Omental fat pad (tissue), 4 donors: Measurements from ENCODE around the gene GINS1. TPM values are rescaled to one million over a fixed set of nuclear protein-coding genes. Genes with fewer than 3 reads are reported as not detected.
A peak's percentile ranks its signal among the peaks of the same experiment; 100 is the strongest.

ENCODE experiments used
- ATAC-seq: fragments of 150-250 bp; one replicate; pipeline ENCODE4 v1.9.1; 2016; ENCODE audit warnings: mild to moderate bottlenecking, moderate library complexity; ENCODE audit not compliant: low FRiP score
- DNase-seq: peaks from one replicate; pipeline ENCODE4 v3.0.0-alpha.2; 2019; ENCODE audit warnings: low spot score
- total RNA-seq, 4 donors: library from RNA; depleted of rRNA; stranded (reverse); fragments of >200 nt; gene quantifications; one replicate each; pipeline ENCODE4 v1.1.0, GENCODE V29; 2016
- TF ChIP-seq, protein P1 (sequence below), 3 donors: fragments of 450-650 bp; IDR thresholded peaks; one replicate each; pipeline ENCODE4 v1.5.1; 2016 to 2017; ENCODE audit warnings: antibody characterized with exemption in 3 of 3, mild to moderate bottlenecking in 3 of 3, moderate library complexity in 2 of 3

Gene GINS1
- total RNA-seq: 1 to 10 TPM in 1 of 4 donors, under 1 TPM in 3; 0.13 to 1.1 (median 0.58) TPM

DNA sequence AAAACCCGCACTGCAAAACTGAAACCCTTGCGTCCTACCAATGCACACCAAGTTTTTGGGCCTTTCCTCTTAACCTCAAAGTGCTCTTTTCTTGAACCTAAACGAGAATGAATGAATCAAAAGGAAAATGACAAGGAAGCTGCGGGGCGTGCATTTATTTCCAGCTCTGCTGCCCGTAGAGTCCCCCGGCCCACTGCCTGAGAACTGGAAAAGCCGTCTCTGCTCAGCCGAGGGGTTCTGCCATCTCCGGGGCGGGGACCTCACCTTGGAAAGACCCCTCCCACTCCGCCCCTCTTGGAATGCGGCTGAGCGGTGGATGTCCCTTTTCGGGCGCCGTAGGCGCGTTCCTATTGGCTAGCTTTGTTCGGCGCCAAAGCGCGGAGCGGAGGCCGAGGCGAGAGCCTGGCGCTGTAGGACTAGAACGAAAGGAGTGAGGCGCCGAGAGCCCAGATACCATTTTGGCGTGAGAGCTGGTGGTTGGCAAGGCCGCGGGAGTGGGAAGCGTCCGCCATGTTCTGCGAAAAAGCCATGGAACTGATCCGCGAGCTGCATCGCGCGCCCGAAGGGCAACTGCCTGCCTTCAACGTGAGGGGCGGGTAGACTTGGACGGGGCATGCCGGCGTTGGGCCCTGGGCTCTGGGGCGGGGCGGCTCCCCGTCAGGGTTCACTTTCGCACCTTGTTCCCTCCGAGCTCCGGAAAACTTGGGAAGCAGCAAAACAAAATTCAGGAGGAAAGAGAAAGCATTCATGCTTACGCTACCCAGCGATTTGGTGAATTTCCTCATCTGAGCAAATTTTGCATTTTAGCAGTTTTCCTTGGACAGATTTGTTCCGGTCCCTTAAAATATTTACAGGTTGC lies at the start of gene GINS1:
Gene GINS1 (plus strand): TSS at position 363 of the 859 bp plus-strand sequence. CDS start 148 bp downstream, at position 511.
- TF ChIP-seq, protein P1, sequence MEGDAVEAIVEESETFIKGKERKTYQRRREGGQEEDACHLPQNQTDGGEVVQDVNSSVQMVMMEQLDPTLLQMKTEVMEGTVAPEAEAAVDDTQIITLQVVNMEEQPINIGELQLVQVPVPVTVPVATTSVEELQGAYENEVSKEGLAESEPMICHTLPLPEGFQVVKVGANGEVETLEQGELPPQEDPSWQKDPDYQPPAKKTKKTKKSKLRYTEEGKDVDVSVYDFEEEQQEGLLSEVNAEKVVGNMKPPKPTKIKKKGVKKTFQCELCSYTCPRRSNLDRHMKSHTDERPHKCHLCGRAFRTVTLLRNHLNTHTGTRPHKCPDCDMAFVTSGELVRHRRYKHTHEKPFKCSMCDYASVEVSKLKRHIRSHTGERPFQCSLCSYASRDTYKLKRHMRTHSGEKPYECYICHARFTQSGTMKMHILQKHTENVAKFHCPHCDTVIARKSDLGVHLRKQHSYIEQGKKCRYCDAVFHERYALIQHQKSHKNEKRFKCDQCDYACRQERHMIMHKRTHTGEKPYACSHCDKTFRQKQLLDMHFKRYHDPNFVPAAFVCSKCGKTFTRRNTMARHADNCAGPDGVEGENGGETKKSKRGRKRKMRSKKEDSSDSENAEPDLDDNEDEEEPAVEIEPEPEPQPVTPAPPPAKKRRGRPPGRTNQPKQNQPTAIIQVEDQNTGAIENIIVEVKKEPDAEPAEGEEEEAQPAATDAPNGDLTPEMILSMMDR (IDR thresholded peaks at IDR 0.05): no peak
- peak; percentile 96 for ATAC-seq
- DNase-seq: peak; percentile 38

DNA sequence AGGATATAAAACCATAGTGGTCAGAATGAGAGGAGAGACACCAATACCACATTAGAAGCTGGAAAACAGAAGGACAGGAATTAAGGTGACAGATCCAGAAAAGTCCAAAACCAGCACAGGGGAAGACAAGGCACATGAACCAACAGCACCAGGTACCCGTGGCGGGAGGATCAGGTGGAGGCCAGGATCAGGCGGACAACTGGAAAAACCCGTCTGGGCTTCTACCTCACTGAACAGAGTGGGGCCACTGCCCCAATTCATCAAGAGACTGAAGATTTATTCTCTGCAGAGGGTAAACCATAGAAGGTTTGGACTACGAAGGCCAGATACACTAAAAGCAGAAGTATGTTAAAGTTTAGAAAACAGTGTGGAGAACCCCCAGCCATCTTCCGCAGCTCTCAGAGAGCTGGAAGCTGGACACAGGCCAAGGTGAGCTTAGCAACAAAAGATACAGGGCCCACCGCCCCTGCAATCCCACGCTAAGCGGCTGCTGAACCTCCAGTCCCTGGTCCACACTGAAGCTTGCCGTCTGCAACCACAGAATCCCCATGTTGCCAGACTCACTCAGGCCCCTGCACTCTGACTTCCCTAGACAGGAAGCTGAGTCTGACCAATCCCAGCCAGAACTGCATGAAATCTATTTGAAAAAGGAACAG lies 46.7 kb upstream of the GINS1 start:
- ATAC-seq (no peak), DNase-seq (no peak)
- TF ChIP-seq, protein P1 (IDR thresholded peaks at IDR 0.05): no peak

DNA sequence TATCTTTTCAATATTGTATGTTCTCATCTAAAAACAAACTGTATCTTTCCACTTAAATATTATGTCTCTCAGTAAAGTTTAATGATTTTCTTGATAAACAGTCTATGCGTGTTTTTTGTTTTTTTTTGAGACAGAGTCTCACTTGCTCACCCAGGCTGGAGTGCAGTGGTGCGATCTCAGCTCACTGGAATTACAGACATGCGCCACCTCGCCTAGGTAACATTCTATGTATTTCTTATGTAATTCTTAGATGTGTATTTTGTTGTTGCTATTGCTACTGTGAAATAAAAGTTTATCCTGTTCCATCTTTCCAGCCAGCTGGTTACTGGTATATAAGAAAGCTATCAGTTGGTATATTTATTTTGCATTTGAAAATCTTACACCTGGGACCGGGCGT lies 46.2 kb upstream of the GINS1 start:
- no peak for DNase-seq
- TF ChIP-seq, protein P1 (IDR thresholded peaks at IDR 0.05): no peak
- no peak for ATAC-seq

DNA sequence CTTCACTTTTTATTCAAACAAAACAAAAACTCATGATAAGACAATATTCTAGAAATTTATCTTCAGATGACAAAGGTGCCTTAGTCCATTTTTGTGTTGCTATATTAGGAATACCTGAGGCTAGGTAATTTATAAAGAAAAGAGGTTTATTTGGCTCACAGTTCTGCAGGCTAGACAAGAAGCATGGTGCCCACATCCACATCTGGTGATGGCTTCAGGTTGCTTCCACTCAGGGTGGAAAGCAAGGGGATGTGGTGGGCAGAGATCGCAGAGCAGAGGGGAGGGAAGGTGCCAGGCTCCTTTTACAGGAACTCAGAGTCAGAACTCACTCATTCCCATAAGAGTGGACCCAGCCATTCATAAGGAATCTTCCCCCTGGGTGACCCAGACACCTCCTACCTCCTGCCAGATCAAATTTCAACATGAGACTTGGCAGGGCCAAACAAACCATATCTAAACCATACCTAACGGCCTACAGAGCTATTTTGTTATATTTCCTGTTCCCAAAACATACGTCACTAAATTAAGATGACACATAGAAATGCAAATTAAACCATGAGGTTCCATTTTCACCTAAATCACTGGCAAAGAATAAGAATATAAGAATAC lies 43.2 kb upstream of the GINS1 start:
- DNase-seq (no peak), ATAC-seq (no peak)
- TF ChIP-seq, protein P1 (IDR thresholded peaks at IDR 0.05): no peak

DNA sequence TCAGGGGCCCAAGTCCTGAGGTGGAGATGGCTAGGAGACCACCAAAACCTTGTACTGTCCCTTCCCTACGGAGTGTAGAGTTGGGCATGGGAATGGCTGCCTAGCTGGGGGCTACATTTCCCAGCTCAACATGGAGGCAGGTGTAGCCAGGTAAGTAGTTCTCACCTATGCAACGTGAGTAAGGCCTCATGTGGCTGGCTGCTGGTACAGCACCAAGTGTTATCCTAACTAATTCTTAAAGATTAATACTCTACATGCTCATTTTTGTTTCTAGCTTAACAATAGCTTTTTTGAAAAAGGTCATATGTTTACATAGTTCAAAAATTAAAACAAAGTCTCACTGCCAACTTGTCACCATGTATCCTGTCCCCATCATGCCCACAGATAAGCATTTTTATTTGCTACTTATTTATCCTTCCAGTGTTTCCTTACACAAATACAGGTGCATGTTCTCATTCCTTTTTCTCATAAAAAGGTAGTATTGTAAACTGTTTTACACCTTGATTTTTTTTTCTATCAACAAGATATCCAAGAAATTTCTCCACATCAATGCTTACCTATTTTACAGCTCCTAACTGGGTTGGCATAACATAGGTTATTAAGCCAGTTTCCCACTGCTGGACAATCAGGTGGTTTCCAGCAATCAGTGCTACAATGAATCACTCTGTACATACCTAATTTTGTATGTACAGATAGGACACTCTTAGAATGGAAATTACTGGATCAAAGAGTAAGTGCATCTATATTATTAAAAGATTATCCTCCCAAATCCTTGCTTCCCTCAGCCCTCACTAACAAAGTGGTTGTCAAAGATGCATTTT lies 42.4 kb upstream of the GINS1 start:
- TF ChIP-seq, protein P1 (IDR thresholded peaks at IDR 0.05): no peak
- ATAC-seq (no peak), DNase-seq (no peak)

DNA sequence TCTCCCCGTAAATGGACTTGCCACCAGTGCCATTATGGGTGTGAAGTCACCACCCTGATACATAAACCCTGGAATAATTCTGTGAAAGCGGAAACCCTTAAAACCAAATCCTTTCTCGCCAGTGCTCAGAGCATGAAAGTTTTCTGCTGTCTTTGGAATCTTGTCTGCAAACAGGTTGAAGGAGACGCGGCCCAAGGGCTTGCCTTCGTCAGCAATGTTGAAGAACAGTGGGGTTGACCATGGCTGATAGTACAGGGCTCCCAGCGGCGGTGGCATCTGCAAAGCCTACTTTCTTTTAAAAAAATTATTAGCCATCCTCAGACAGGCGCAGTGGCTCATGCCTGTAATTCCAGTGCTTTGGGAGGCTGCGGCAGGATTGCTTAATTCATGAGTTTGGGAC lies 38.9 kb upstream of the GINS1 start:
- ATAC-seq: no peak
- TF ChIP-seq, protein P1 (IDR thresholded peaks at IDR 0.05): no peak
- no peak for DNase-seq
